B cell (primary cell): Measurements from ENCODE around the gene MRPS30.

Experiments used
- CTCF ChIP-seq: fragments of 200-600 bp; IDR thresholded peaks from one replicate; pipeline ENCODE4 v1.8.0; 2022; ENCODE audit warnings: antibody characterized with exemption, mild to moderate bottlenecking
- EZH2 ChIP-seq: IDR thresholded peaks from 2 replicates; pipeline ENCODE4 v1.6.1; 2012; ENCODE audit warnings: borderline replicate concordance, low read depth, mild to moderate bottlenecking, moderate library complexity, low read length; ENCODE audit not compliant: insufficient read depth, poor library complexity, severe bottlenecking

GRCh38 chr5:44769877-44770209, 38.9 kb upstream of the MRPS30 start:
- TF ChIP-seq EZH2 (no peak), CTCF (no peak)
